SK-N-SH treated with all-trans-retinoic acid at 6 μM for 48 hours (cell line): ENCODE results near the gene CHST11.

Source experiments
- ATAC-seq: fragments of 200-7000 bp; cut with Tn5 transposase; 3 replicates; pipeline ENCODE4 v1.9.1; 2020; ENCODE audit warnings: mild to moderate bottlenecking, moderate library complexity
- ARNTL ChIP-seq: fragments of 450-650 bp; formaldehyde crosslinking; IDR thresholded peaks from 2 replicates; pipeline ENCODE4 v1.5.0; 2020; ENCODE audit warnings: low read depth, mild to moderate bottlenecking, moderate library complexity, borderline replicate concordance
- BACH2 ChIP-seq: fragments of 250-450 bp; sonication (Bioruptor Pico); IDR thresholded peaks from 2 replicates; pipeline ENCODE4 v1.9.0; 2021; ENCODE audit warnings: mild to moderate bottlenecking, borderline replicate concordance
- CREB5 ChIP-seq: fragments of 250-450 bp; sonication (Bioruptor Pico); IDR thresholded peaks from 2 replicates; pipeline ENCODE4 v1.5.1; 2020; ENCODE audit warnings: low read depth, mild to moderate bottlenecking, moderate library complexity
- ESRRG ChIP-seq: fragments of 250-450 bp; sonication (Bioruptor Pico); IDR thresholded peaks from 2 replicates; pipeline ENCODE4 v1.6.1; 2021; ENCODE audit warnings: mild to moderate bottlenecking
- GLIS3 ChIP-seq: fragments of 250-450 bp; sonication (Bioruptor Pico); IDR thresholded peaks from 2 replicates; pipeline ENCODE4 v1.5.0; 2020; ENCODE audit warnings: mild to moderate bottlenecking, moderate library complexity
- ISL1 ChIP-seq: fragments of 250-450 bp; sonication (Bioruptor Pico); IDR thresholded peaks from 2 replicates; pipeline ENCODE4 v2.1.2; 2022; ENCODE audit warnings: mild to moderate bottlenecking, moderate library complexity
- OSR1 ChIP-seq: fragments of 250-450 bp; sonication (Bioruptor Pico); IDR thresholded peaks from 2 replicates; pipeline ENCODE4 v1.8.0; 2022; ENCODE audit warnings: moderate library complexity, mild to moderate bottlenecking, inconsistent platforms
- PATZ1 ChIP-seq: fragments of 250-450 bp; sonication (Bioruptor Pico); IDR thresholded peaks from 2 replicates; pipeline ENCODE4 v1.8.0; 2020; ENCODE audit warnings: mild to moderate bottlenecking, moderate library complexity, borderline replicate concordance
- POU6F1 ChIP-seq: fragments of 250-450 bp; sonication (Bioruptor Pico); IDR thresholded peaks from 2 replicates; pipeline ENCODE4 v1.8.0; 2021; ENCODE audit warnings: low read depth, mild to moderate bottlenecking, moderate library complexity, borderline replicate concordance
- RARB ChIP-seq: fragments of 250-450 bp; sonication (Bioruptor Pico); IDR thresholded peaks from 2 replicates; pipeline ENCODE4 v1.8.0; 2021; ENCODE audit warnings: mild to moderate bottlenecking, moderate library complexity
- SNAI2 ChIP-seq: fragments of 250-450 bp; sonication (Bioruptor Pico); IDR thresholded peaks from 2 replicates; pipeline ENCODE4 v1.5.0; 2020; ENCODE audit warnings: mild to moderate bottlenecking, moderate library complexity
- TCF4 ChIP-seq: fragments of 250-450 bp; sonication (Bioruptor Pico); IDR thresholded peaks from 2 replicates; pipeline ENCODE4 v1.8.0; 2021; ENCODE audit warnings: mild to moderate bottlenecking, moderate library complexity, borderline replicate concordance
- TOX ChIP-seq: fragments of 250-450 bp; sonication (Bioruptor Pico); IDR thresholded peaks from 2 replicates; pipeline ENCODE4 v1.8.0; 2021; ENCODE audit warnings: mild to moderate bottlenecking, moderate library complexity, borderline replicate concordance
- TSHZ2 ChIP-seq: fragments of 250-450 bp; sonication (Bioruptor Pico); IDR thresholded peaks from 2 replicates; pipeline ENCODE4 v1.5.0; 2020; ENCODE audit warnings: mild to moderate bottlenecking, moderate library complexity
- ZC3H10 ChIP-seq: fragments of 250-450 bp; sonication (Bioruptor Pico); IDR thresholded peaks from 2 replicates; pipeline ENCODE4 v1.5.1; 2021; ENCODE audit warnings: mild to moderate bottlenecking, moderate library complexity
- ZFP3 ChIP-seq: fragments of 250-450 bp; sonication (Bioruptor Pico); IDR thresholded peaks from 2 replicates; pipeline ENCODE4 v1.5.0; 2020; ENCODE audit warnings: mild to moderate bottlenecking, moderate library complexity
- ZFP30 ChIP-seq: fragments of 450-650 bp; formaldehyde crosslinking; IDR thresholded peaks from 2 replicates; pipeline ENCODE4 v1.5.0; 2022; ENCODE audit warnings: mild to moderate bottlenecking, moderate library complexity
- ZNF565 ChIP-seq: fragments of 450-650 bp; formaldehyde crosslinking; conservative IDR thresholded peaks from 2 replicates; pipeline ENCODE4 v1.5.0; 2020; ENCODE audit warnings: low read depth, mild to moderate bottlenecking, moderate library complexity
- ZNF70 ChIP-seq: fragments of 450-650 bp; formaldehyde crosslinking; IDR thresholded peaks from 2 replicates; pipeline ENCODE4 v1.5.0; 2020; ENCODE audit warnings: mild to moderate bottlenecking, moderate library complexity
- ZNF8 ChIP-seq: fragments of 450-650 bp; formaldehyde crosslinking; IDR thresholded peaks from 2 replicates; pipeline ENCODE4 v1.5.0; 2020; ENCODE audit warnings: mild to moderate bottlenecking, moderate library complexity

CHST11 gene

GRCh38 chr12:104694711-104695110, 238.0 kb downstream of the CHST11 start:
- TF ChIP-seq SNAI2, result no peak
- no peak for TF ChIP-seq RARB (CRISPR knock-in tag)
- TF ChIP-seq ZFP30 (CRISPR knock-in tag), result no peak
- no peak for TF ChIP-seq OSR1 (CRISPR knock-in tag)
- no peak for TF ChIP-seq CREB5 (CRISPR knock-in tag)
- TF ChIP-seq PATZ1 (CRISPR knock-in tag), result no peak
- TF ChIP-seq ZNF565 (CRISPR knock-in tag), result no peak
- TF ChIP-seq TCF4 (CRISPR knock-in tag), result no peak
- no peak for TF ChIP-seq GLIS3 (CRISPR knock-in tag)
- no peak for TF ChIP-seq ZC3H10
- TF ChIP-seq ZFP3 (CRISPR knock-in tag), result no peak
- TF ChIP-seq TOX (CRISPR knock-in tag), result no peak
- TF ChIP-seq ARNTL (CRISPR knock-in tag), result no peak
- TF ChIP-seq ISL1 (CRISPR knock-in tag), result no peak
- TF ChIP-seq TSHZ2 (CRISPR knock-in tag), result no peak
- no peak for ATAC-seq

- no peak for ATAC-seq
- TF ChIP-seq POU6F1 (CRISPR knock-in tag), result no peak
- no peak for TF ChIP-seq CREB5 (CRISPR knock-in tag)
- TF ChIP-seq ZNF70, result no peak
- TF ChIP-seq ZNF565 (CRISPR knock-in tag), result no peak
Observed at GRCh38 chr12:104695453-104696148, 238.9 kb downstream of the CHST11 start.

- no peak for ATAC-seq
- no peak for TF ChIP-seq ESRRG (CRISPR knock-in tag)
- no peak for TF ChIP-seq ZNF565 (CRISPR knock-in tag)
- no peak for TF ChIP-seq RARB (CRISPR knock-in tag)
- no peak for TF ChIP-seq PATZ1 (CRISPR knock-in tag)
- no peak for TF ChIP-seq ARNTL (CRISPR knock-in tag)
- no peak for TF ChIP-seq ISL1 (CRISPR knock-in tag)
- TF ChIP-seq CREB5 (CRISPR knock-in tag), result no peak
- TF ChIP-seq ZNF8 (CRISPR knock-in tag), result no peak
- TF ChIP-seq ZNF70, result no peak
- no peak for TF ChIP-seq TCF4 (CRISPR knock-in tag)
- no peak for TF ChIP-seq TOX (CRISPR knock-in tag)
- TF ChIP-seq POU6F1 (CRISPR knock-in tag), result no peak
- TF ChIP-seq BACH2, result no peak
- no peak for TF ChIP-seq ZFP30 (CRISPR knock-in tag)
- TF ChIP-seq ZC3H10, result no peak
Observed at GRCh38 chr12:104697186-104697585, 240.4 kb downstream of the CHST11 start.
